Endometrial microvascular endothelial cells (primary cell): ENCODE measurements around the gene SNX8. TPM values are rescaled to one million over a fixed set of nuclear protein-coding genes. Genes with fewer than 3 reads are reported as not detected.
"Not testable (repeated sequence)": the region's sequence is repeated elsewhere in the genome, so short reads cannot be mapped to it uniquely, and the experiment has no call there.

ENCODE experiments used
- in situ Hi-C: cut with HindIII; loops from 2 replicates; pipeline ENCODE4 v1.10.0; 2017; ENCODE audit warnings: low sequenced_read_pairs, low pct_unique_long_range_greater_than_20kb; ENCODE audit errors: inconsistent ontology term
- total RNA-seq: library from RNA; depleted of rRNA; stranded (reverse); fragments of >200 nt; gene quantifications from one replicate; pipeline ENCODE4 v1.2.3, GENCODE V29; 2015; ENCODE audit errors: inconsistent ontology term

The SNX8 gene
- total RNA-seq, 1 donor from 2014 or later, result 23.9 TPM

DNA sequence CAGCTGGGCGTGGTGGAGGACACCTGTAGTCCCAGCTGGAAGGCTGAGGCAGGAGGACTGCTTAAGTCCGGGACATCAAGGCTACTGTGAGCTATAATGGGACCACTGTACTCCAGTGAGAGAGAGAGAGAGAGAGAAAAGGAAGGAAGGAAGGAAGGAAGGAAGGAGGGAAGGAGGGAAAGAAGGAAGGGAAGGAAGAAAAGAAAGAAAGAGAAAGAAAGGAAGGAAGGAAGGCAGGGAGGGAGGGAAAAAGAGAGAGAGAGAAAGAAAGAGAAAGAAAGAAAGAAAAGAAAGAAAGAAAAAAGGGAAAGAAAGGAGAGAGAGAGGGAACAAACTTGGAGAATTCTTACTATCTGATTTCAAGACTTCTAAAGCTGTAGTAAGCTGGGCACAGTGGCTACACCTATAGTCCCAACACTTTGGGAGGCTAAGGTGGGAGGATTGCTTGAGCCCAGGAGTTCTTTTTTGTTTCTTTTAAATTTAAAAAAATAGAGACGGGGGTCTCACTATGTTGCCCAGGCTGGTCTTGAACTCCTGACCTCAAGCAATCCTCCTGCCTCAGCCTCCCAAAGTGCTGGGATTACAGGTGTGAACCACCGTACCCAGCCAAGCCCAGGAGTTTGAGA is 18.5 kb upstream of the SNX8 start:
- in situ Hi-C loops, result not testable (repeated sequence)

DNA sequence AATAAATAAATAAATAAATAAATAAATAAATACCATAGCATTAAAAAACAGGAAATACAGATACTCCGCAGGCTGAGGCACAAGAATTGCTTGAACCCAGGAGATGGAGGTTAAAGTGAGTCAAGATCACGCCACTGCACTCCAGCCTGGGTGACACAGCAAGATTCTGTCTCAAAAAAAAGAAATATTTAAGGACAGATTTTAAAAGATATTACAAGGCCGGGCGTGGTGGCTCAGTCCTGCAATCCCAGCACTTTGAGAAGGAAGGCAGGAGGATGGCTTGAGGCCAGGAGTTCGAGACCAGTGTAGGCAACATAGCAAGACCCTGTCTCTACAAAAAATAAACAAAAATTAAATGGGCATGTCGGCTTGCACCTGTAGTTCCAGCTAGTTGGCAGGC is 17.5 kb upstream of the SNX8 start:
- in situ Hi-C loops, result no loop called here

DNA sequence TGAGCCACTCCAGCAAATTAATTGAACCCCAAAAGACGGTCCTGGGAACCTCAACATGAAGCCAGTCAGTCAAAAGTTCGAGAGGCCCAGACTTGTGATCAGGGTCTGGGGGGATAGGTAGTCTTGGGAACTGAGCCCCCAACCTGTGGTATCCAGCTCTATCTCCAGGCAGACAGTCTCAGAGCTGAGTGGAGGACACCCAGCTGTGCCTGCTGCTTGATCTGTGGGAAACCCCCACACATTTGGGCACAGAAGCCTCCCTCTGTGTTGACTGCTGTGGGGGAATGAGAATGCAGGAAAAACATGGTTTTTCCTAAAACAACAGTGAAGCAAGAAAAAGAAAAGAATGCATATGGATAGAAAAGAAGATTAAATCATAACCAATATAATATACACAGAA is 16.3 kb upstream of the SNX8 start:
- in situ Hi-C loops, result no loop called here

DNA sequence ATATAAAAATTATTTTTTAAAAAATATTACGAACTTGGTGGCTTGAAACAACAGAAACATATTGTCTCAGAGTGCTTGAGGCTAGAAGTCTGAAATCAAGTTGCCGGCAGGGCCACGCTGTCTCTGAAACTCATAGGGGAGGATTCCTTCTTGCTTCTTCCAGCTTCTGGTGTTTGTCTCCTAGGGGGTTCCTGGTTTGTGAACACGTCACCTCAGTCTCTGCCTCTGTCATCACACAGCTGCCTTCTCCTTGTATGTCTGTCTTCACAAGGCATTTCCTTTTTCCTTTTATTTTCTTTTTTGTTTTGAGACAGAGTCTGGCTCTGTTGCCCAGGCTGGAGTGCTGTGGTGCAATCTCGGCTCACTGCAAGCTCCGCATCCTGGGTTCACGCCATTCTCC is 12.7 kb upstream of the SNX8 start:
- in situ Hi-C loops, result no loop called here

DNA sequence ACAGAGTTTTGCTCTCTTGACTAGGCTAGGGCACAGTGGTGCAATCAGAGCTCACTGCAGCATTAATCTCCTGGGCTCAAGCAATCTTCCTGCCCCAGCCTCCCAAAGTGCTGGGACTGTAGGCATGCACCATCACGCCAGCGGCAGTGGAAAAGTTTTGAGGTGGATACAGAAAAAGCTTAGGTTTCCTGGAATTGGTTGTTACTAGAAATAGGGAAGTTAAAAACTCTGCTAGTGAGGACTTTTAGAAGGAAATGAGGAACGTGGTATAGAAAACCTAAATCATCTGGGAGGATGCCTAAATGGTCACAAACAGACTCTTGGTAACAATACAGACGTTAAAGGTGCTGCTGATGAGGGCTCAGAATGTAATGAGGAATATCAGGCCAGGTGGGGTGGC is 10.9 kb upstream of the SNX8 start:
- in situ Hi-C loops, result no loop called here

DNA sequence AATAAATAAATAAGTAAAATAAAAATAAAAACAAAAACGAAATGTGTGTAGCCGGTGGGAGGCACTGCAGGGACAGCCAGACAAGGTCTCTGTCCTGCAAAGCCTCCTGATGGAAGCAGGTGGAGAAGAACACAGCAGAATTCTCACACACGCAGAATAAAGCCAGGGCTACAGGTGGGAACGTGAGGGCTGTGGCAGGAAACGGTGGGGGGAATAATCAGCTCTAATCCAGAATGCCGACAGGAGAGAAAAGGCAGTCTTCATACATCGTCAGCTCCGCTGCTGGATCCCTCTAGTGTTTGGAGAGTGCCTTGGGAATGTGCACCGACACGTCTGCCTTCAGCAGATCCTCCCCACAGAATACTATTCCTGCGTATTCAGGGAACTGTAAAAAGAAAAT is 6.8 kb upstream of the SNX8 start:
- in situ Hi-C loops, result no loop called here

DNA sequence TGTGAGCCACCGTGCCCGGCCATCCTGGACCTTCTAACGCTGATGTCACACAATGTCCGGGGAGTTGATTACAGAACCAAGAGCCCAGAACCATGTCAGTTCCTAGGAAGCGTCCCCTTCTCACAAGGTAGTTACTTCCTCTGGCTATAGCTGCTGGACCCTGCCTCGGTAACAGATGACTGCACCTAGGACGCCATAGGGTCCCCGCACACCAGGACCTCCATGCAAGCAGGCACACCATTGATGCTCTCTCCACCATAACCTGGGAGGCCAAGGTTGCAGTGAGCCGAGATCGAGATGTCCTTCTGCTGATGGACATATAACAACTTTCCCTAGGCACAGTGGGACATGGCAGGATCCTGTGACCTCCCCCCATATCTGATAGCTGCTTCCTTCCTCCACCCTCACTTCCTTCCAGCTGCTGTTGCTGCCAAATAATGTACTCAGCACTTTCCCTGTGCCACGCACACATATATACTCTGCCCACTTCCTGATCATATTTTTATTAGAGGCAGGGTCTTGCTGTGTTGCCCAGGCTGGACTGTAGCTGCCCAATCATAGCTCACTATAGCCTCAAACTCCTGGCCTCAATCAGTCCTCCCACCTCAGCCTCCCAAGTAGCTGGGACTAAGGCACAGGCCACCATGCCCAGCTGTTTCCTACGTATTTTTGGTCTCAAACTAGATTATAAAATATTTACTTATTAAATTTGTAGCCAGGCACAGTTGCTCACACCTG is 3.5 kb upstream of the SNX8 start:
- in situ Hi-C loops, result no loop called here

DNA sequence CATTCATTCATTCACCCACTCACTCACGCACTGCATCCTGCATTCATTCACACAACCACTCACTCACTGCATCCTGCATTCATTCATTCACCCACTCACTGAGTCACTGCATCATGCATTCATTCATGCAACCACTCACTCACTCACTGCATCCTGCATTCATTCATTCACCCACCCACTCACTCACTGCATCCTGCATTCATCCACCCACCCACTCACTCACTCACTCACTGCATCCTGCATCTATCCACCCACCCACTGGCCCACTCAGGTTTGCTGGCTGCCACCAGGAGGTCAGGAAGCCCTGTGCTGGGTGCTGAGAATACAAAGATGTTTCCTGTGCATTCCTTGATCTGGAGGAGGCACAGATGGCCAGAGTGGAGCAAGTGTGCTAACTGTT is 2.3 kb upstream of the SNX8 start:
- in situ Hi-C loops, result no loop called here

DNA sequence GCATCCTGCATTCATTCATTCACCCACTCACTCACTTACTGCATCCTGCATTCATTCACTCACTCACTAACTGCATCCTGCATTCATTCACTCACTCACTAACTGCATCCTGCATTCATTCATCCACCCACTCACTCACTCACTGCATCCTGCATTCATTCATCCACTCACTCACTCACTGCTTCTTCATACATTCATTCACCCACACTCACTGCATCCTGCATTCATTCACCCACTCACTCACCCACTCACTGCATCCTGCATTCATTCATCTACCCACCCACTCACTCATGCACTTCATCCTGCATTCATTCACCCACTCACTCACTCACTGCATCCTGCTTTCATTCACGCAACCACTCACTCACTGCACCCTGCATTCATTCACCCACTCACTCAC is 1.5 kb upstream of the SNX8 start:
- in situ Hi-C loops, result no loop called here

DNA sequence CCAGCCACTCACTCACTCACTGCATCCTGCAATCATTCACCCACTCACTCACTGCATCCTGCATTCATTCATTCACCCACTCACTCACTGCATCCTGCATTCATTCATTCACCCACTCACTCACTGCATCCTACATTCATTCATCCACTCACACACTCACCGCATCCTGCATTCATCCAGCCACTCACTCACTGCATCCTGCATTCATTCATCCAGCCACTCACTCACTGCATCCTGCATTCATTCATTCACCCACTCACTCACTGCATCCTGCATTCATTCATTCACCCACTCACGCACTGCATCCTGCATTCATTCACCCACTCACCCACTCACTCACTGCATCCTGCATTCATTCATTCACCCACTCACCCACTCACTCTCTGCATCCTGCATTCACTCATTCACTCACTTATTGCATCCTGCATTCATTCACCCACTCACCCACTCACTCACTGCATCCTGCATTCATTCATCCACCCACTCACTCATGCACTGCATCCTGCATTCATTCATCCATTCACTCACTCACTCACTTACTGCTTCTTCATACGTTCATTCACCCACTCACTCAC is 802 bp upstream of the SNX8 start:
- in situ Hi-C loops, result not testable (repeated sequence)

DNA sequence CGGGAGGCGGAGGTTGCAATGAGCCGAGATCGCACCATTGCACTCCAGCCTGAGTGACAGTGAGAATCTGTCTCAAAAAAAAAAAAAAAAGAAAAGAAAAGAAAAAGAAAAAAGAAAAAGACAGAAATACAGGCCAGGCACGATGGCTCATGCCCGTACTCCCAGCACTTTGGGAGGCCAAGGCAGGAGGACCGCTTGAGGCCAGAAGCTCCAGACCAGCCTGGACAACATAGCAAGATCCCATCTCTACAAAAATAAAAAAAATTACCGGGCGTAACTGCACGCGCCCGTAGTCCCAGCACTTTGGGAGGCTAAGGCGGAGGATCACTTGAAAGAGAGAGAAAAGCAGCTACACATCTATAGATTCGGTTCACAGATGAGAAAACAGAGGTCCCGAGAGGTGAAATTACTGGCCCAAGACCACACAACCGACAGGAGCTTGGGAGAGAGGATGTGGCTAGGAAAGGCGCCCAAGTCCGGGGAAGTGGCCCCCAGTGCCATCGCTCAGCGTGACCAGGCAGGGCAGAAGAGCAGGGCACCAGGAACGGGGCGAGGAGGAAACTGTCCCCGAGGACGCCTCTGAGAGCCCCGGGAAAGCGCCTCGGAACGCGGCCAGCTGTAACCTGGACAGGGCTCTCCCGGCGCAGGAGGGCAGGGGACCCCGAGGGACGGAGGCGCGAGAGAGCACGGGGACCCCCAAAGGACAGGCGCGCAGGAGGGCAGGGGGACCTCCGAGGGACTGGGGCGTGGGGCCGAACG is 612 bp downstream of the SNX8 start:
- in situ Hi-C loops, result no loop called here

DNA sequence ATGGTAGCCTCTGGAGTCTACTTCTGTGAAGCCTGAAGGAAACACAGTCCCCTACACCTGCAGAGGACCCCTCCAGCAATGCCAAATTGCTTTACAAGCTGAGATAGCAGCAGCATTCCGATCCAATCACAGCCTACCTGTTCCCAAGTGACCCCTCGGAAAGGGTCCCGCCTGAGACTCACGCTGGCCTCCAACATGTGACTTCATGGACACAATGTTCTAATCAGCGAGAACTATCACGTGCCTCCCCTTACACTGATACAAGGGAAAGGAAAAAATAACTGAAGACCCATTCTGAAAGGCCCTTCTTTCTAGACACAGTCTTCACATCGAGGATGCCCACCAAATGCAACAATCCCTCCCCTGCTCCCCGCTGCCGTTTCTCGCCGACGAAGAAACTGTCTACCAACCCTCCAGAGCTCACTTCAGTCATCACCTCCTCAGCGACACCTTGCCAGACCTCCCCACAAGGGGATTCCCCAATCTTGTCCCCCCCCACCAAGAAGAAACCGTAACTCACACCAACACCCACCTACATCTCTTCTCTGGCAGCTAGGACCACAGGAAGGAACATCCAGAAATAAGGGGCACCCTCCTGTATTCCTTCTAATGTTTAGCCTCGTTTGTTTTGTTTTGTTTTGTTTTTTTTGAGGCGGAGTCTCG is 1.8 kb downstream of the SNX8 start:
- in situ Hi-C loops, result no loop called here

DNA sequence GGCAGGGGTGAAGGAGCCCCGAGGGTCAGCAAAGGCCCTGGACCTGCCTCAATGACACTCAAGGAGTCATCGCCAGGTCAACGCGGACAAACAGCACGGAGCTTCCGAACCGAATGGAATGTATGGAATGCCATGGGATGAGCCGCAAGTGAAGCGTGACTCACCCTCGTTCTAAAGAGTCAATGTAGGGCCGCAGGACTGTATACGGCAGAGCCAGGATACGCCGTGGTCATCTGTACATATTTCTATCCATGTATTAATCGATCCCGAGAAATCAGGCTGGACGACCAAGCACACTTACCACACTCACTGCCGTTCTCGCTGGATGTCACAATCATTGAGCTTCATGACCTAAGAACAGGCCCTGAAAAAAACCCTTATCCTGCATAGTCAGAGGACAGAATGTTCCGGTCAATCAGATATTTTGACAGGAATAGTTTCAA is 4.3 kb downstream of the SNX8 start:
- in situ Hi-C loops, result no loop called here

DNA sequence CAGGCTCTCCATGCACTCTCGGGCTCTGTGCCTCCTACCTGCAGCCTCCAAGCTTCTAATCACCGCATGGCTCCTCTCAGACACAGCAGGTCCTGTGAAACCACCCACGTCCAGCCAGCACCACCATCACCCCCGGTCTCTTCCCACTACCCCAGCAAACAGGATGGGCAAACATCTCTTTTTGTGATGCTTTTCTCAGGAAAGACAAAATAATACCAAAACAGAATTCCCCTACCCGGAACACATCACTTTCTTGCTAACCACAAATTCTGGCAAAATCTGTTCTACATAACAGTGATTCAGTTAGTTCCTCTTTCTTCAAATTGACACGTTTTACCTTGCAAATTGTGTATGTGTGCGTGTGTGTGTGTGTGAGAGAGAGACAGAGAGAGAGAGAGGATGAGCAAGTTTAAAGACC is 6.5 kb downstream of the SNX8 start:
- in situ Hi-C loops, result no loop called here

DNA sequence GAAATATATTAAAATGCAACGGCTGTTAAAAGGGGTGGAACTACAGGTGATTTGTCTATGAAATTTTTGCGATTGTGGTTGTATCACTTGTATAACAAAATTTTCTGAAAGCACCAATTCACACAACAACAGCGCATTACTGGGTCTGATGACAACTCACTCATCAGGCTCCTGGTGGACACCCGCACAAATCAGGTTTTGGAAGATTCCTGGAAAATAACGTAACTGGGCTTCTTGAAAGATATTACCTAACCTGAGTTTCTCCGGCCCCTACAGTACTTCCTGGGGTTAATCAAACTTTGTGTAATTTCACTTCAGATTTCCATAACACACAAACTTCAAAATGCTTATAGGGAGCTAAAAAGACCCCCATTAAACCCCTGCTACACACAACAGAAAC is 7.6 kb downstream of the SNX8 start:
- in situ Hi-C loops, result no loop called here

DNA sequence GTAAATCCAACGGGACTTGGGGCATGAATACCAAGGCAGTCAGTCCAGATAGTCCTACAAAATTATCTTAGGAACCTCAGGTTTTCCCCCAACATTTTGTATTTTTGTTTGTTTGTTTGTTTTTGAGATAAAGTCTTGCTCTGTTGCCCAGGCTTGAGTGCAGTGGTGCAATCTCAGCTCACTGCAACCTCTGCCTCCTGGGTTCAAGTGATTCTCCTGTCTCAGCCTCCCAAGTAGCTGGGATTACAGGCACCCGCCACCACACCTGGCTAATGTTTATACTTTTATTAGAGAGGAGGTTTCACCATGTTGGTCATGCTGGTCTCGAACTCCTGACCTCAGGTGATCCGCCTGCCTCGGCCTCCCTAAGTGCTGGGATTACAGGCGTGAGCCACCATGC is 9.0 kb downstream of the SNX8 start:
- in situ Hi-C loops, result not testable (repeated sequence)

DNA sequence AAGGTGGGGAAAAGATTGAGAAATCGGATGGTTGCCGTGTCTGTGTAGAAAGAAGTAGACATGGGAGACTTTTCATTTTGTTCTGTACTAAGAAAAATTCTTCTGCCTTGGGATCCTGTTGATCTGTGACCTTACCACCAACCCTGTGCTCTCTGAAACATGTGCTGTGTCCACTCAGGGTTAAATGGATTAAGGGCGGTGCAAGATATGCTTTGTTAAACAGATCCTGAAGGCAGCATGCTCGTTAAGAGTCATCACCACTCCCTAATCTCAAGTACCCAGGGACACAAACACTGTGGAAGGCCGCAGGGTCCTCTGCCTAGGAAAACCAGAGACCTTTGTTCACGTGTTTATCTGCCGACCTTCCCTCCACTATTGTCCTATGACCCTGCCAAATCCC is 10.7 kb downstream of the SNX8 start:
- in situ Hi-C loops, result not testable (repeated sequence)

DNA sequence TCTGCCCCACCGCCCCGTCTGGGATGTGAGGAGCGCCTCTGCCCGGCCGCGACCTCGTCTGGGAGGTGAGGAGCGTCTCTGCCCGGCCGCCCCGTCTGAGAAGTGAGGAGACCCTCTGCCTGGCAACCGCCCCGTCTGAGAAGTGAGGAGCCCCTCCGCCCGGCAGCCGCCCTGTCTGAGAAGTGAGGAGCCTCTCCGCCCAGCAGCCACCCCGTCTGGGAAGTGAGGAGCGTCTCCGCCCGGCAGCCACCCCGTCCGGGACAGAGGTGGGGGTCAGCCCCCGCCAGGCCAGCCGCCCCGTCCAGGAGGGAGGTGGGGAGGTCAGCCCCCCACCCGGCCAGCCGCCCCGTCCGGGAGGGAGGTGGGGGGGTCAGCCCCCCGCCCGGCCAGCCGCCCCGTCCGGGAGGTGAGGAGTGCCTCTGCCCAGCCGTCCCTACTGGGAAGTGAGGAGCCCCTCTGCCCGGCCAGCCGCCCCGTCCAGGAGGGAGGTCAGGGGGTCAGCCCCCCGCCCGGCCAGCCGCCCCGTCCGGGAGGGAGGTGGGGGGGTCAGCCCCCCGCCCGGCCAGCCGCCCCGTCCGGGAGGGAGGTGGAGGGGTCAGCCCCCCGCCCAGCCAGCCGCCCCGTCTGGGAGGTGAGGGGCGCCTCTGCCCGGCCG is 11.4 kb downstream of the SNX8 start:
- in situ Hi-C loops, result not testable (repeated sequence)

DNA sequence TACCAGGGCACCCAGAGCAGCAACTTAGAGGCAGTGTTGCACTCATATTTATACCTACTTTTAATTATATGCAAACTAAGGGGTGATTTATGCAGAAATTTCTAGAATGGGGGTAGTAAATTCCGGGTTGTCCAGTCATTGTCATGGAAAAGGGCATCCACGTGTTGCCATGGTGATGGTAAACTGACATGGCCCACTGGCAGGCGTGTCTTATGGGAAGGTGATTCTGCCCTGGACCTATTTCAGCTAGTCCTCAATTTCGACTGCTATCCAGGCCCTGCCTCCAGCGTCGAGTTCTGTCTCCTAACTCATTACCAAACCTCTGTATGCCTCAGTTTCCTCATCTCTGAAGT is 12.8 kb downstream of the SNX8 start:
- in situ Hi-C loops, result no loop called here
